H1 (cell line): ENCODE data around the gene DCXR.

Source experiments
- EZH2 ChIP-seq: fragments of 200-600 bp; sonication (generic); IDR thresholded peaks from 2 replicates; pipeline ENCODE4 v1.7.1; 2012; ENCODE audit warnings: low read depth, mild to moderate bottlenecking, moderate library complexity, low read length, inconsistent platforms; ENCODE audit not compliant: severe bottlenecking
- POLR2A ChIP-seq, 2 experiments: IDR thresholded peaks; 1 replicate in 1 of 2; 2 replicates in 1 of 2; pipeline ENCODE4 v1.6.1; 2011; ENCODE audit warnings: low read depth in 2 of 2, low read length in 2 of 2, mild to moderate bottlenecking in 2 of 2; ENCODE audit errors: control extremely low read depth in 1 of 2

GRCh38 chr17:82065638-82066303 is 28.3 kb upstream of the DCXR start, which contains the start of gene DUS1L:
- TF ChIP-seq EZH2, result no peak
- no peak for TF ChIP-seq POLR2A (IDR thresholded peaks at IDR 0.05; ENCODE audit: control extremely low read depth in 1 of 2, low read depth in 2 of 2, low read length in 2 of 2)
